Measurements from ENCODE around the gene SLC6A12.

The SLC6A12 gene

GRCh38 chr12:153080-153746, 60.7 kb downstream of the SLC6A12 start:
- peak; percentile 81 for FAIRE-seq
- TF ChIP-seq POLR2A (IDR thresholded peaks at IDR 0.05; ENCODE audit: low read depth, low read length) (no peak), POLR2AphosphoS5 (IDR thresholded peaks at IDR 0.05; ENCODE audit: low read depth, low read length) (no peak)
- peak; percentile 74 for DNase-seq (ENCODE audit: insufficient read length)

GRCh38 chr12:152440-152839, 61.5 kb downstream of the SLC6A12 start:
- no peak for FAIRE-seq

GRCh38 chr12:151579-151978, 62.4 kb downstream of the SLC6A12 start:
- FAIRE-seq: no peak
- TF ChIP-seq POLR2AphosphoS5 (IDR thresholded peaks at IDR 0.05; ENCODE audit: low read depth, low read length): no peak
- TF ChIP-seq TAF1 (IDR thresholded peaks at IDR 0.05; ENCODE audit: borderline replicate concordance, low read depth, low read length): no peak
- TF ChIP-seq POLR2A (IDR thresholded peaks at IDR 0.05; ENCODE audit: low read depth, low read length): no peak
- DNase-seq (ENCODE audit: insufficient read length): no peak

More at GRCh38 chr12:152440-152839, 61.5 kb downstream of the SLC6A12 start:
- DNase-seq (ENCODE audit: insufficient read length): no peak
- no peak for TF ChIP-seq TAF1 (IDR thresholded peaks at IDR 0.05; ENCODE audit: borderline replicate concordance, low read depth, low read length)
- no peak for TF ChIP-seq POLR2A (IDR thresholded peaks at IDR 0.05; ENCODE audit: low read depth, low read length)
- TF ChIP-seq POLR2AphosphoS5 (IDR thresholded peaks at IDR 0.05; ENCODE audit: low read depth, low read length): no peak

- FAIRE-seq: no peak
- no peak for DNase-seq (ENCODE audit: insufficient read length)
- TF ChIP-seq TAF1 (IDR thresholded peaks at IDR 0.05; ENCODE audit: borderline replicate concordance, low read depth, low read length) (no peak), POLR2A (IDR thresholded peaks at IDR 0.05; ENCODE audit: low read depth, low read length) (no peak), POLR2AphosphoS5 (IDR thresholded peaks at IDR 0.05; ENCODE audit: low read depth, low read length) (no peak)
These were observed 65.1 kb downstream of the SLC6A12 start for GRCh38 chr12:148676-149416.

- no peak for DNase-seq (ENCODE audit: insufficient read length)
- TF ChIP-seq TAF1 (IDR thresholded peaks at IDR 0.05; ENCODE audit: borderline replicate concordance, low read depth, low read length): no peak
- no peak for TF ChIP-seq POLR2A (IDR thresholded peaks at IDR 0.05; ENCODE audit: low read depth, low read length)
- no peak for TF ChIP-seq POLR2AphosphoS5 (IDR thresholded peaks at IDR 0.05; ENCODE audit: low read depth, low read length)
- FAIRE-seq: no peak
These were observed 66.7 kb downstream of the SLC6A12 start for GRCh38 chr12:147242-147641.

- FAIRE-seq (no peak), DNase-seq (ENCODE audit: insufficient read length) (no peak)
- TF ChIP-seq POLR2AphosphoS5 (IDR thresholded peaks at IDR 0.05; ENCODE audit: low read depth, low read length): no peak
- TF ChIP-seq POLR2A (IDR thresholded peaks at IDR 0.05; ENCODE audit: low read depth, low read length): no peak
- TF ChIP-seq TAF1 (IDR thresholded peaks at IDR 0.05; ENCODE audit: borderline replicate concordance, low read depth, low read length): no peak
These were observed 68.5 kb downstream of the SLC6A12 start for GRCh38 chr12:145369-145960.

- no peak for FAIRE-seq
- no peak for DNase-seq (ENCODE audit: insufficient read length)
These were observed 69.2 kb downstream of the SLC6A12 start for GRCh38 chr12:144650-145284.

GRCh38 chr12:143964-144649, 69.8 kb downstream of the SLC6A12 start:
- DNase-seq (ENCODE audit: insufficient read length) (no peak), FAIRE-seq (no peak)
- TF ChIP-seq POLR2AphosphoS5 (IDR thresholded peaks at IDR 0.05; ENCODE audit: low read depth, low read length): no peak
- no peak for TF ChIP-seq TAF1 (IDR thresholded peaks at IDR 0.05; ENCODE audit: borderline replicate concordance, low read depth, low read length)
- TF ChIP-seq POLR2A (IDR thresholded peaks at IDR 0.05; ENCODE audit: low read depth, low read length): no peak

More at GRCh38 chr12:144650-145284, 69.2 kb downstream of the SLC6A12 start:
- no peak for TF ChIP-seq POLR2A (IDR thresholded peaks at IDR 0.05; ENCODE audit: low read depth, low read length)
- no peak for TF ChIP-seq TAF1 (IDR thresholded peaks at IDR 0.05; ENCODE audit: borderline replicate concordance, low read depth, low read length)
- TF ChIP-seq POLR2AphosphoS5 (IDR thresholded peaks at IDR 0.05; ENCODE audit: low read depth, low read length): no peak

GRCh38 chr12:140162-140561, 73.8 kb downstream of the SLC6A12 start:
- TF ChIP-seq POLR2A (IDR thresholded peaks at IDR 0.05; ENCODE audit: low read depth, low read length) (no peak), POLR2AphosphoS5 (IDR thresholded peaks at IDR 0.05; ENCODE audit: low read depth, low read length) (no peak), TAF1 (IDR thresholded peaks at IDR 0.05; ENCODE audit: borderline replicate concordance, low read depth, low read length) (no peak)
- no peak for DNase-seq (ENCODE audit: insufficient read length)
- no peak for FAIRE-seq

Measured in GM12892 (cell line).